GM12878 (cell line): Measurements from ENCODE around the gene ANKIB1. TPM values are rescaled to one million over a fixed set of nuclear protein-coding genes. Genes with fewer than 3 reads are reported as not detected.

Experiments used
- ATAC-seq: fragments of 200-7000 bp; cut with Tn5 transposase; 3 replicates; pipeline ENCODE4 v1.9.1; 2020; ENCODE audit warnings: mild to moderate bottlenecking, moderate library complexity
- Bru-seq: library from RNA; stranded (reverse); fragments of 400-500 nt; gene quantifications from one replicate; lab custom pipeline; 2021; lab: Mats Ljungman, UMichigan
- BruChase-seq, 2 experiments: library from RNA; stranded (reverse); fragments of 400-500 nt; gene quantifications; one replicate each; lab custom pipeline; 2021; lab: Mats Ljungman, UMichigan
- BruUV-seq: library from RNA; stranded (reverse); fragments of 400-500 nt; replicated peaks from 2 replicates; lab custom pipeline; 2021; lab: Mats Ljungman, UMichigan
- CTCF ChIA-PET: fragments of 300-600 bp; sonication (Branson Sonifier 250); formaldehyde crosslinking; extraction: SDS; loops from one replicate; lab custom pipeline; 2021; ENCODE audit warnings: inconsistent platforms; lab: Yijun Ruan, JAX
- POLR2A ChIA-PET: fragments of 350-600 bp; formaldehyde crosslinking; extraction: SDS; loops from one replicate; lab custom pipeline; 2021; ENCODE audit warnings: inconsistent platforms; lab: Charles Lee
- RAD21 ChIA-PET: fragments of 300-600 bp; sonication (Branson Sonifier 250); formaldehyde crosslinking; loops from one replicate; lab custom pipeline; 2023; ENCODE audit warnings: antibody characterized with exemption; ENCODE audit not compliant: unreplicated experiment; lab: Charles Lee
- SMC1A ChIA-PET: fragments of 300-600 bp; sonication (Branson Sonifier 250); formaldehyde crosslinking; loops from one replicate; lab custom pipeline; 2023; ENCODE audit not compliant: unreplicated experiment, uncharacterized antibody; lab: Charles Lee
- DNase-seq: peaks from one replicate; pipeline ENCODE4 v3.0.0-alpha.2; 2011; ENCODE audit warnings: low read depth, low spot score
- FAIRE-seq: peaks from 3 replicates; lab custom pipeline; 2011; peaks lifted over from hg19 to GRCh38; lab: Jason Lieb, UNC
- H2AFZ ChIP-seq: 2 replicates; pipeline ENCODE4 v1.6.0; 2011; ENCODE audit warnings: low read depth, low read length, control low read depth; ENCODE audit not compliant: control insufficient read depth
- H3K27ac ChIP-seq: 2 replicates; pipeline ENCODE4 v1.5.1; 2011; ENCODE audit warnings: control low read depth; ENCODE audit not compliant: control insufficient read depth, insufficient read depth
- H3K27me3 ChIP-seq, 2 experiments: replicated peaks in 1 of 2; 2 replicates each; pipeline versions ENCODE4 v1.6.0 to v1.6.1; 2011; ENCODE audit warnings: low read length in 1 of 2; ENCODE audit not compliant: control insufficient read depth in 2 of 2, insufficient read depth in 2 of 2
- H3K36me3 ChIP-seq, 2 experiments: 2 replicates each; pipeline ENCODE4 v1.5.1; 2011; ENCODE audit warnings: low read length in 1 of 2; ENCODE audit not compliant: control insufficient read depth in 2 of 2, insufficient read depth in 2 of 2
- H3K4me1 ChIP-seq: 2 replicates; pipeline ENCODE4 v1.6.1; 2011; ENCODE audit warnings: mild to moderate bottlenecking, low read length, moderate library complexity, mixed read lengths; ENCODE audit not compliant: control insufficient read depth, insufficient read depth
- H3K4me2 ChIP-seq: 2 replicates; pipeline ENCODE4 v1.6.0; 2011; ENCODE audit warnings: control low read depth; ENCODE audit not compliant: control insufficient read depth, insufficient read depth
- H3K4me3 ChIP-seq: fragments of 200-600 bp; sonication (generic); 2 replicates; pipeline ENCODE4 v1.5.1; 2016
- H3K79me2 ChIP-seq: 2 replicates; pipeline ENCODE4 v1.6.0; 2011; ENCODE audit warnings: low read length; ENCODE audit not compliant: control insufficient read depth, insufficient read depth
- H3K9ac ChIP-seq: 2 replicates; pipeline ENCODE4 v1.8.0; 2011; ENCODE audit warnings: low read length, control low read depth, mixed read lengths; ENCODE audit not compliant: control insufficient read depth, insufficient read depth
- H3K9me3 ChIP-seq: replicated peaks from 3 replicates; pipeline ENCODE4 v1.5.1; 2011; ENCODE audit warnings: mild to moderate bottlenecking, low read length; ENCODE audit not compliant: control insufficient read depth, insufficient read depth
- H4K20me1 ChIP-seq: 2 replicates; pipeline ENCODE4 v1.6.0; 2011; ENCODE audit not compliant: control insufficient read depth, insufficient read depth
- BMI1 ChIP-seq: fragments of 450-650 bp; IDR thresholded peaks from 2 replicates; pipeline ENCODE4 v1.6.1; 2016; ENCODE audit warnings: mild to moderate bottlenecking, moderate library complexity, borderline replicate concordance
- CEBPZ ChIP-seq: fragments of 150-350 bp; IDR thresholded peaks from 2 replicates; pipeline ENCODE4 v1.6.1; 2016; ENCODE audit warnings: low read depth, low read length
- EGR1 ChIP-seq, 2 experiments: IDR thresholded peaks; 1 replicate in 1 of 2; 2 replicates in 1 of 2; pipeline ENCODE4 v1.6.1; 2011 to 2012; ENCODE audit warnings: low read depth in 2 of 2, low read length in 2 of 2, borderline replicate concordance in 1 of 2, mild to moderate bottlenecking in 1 of 2, moderate library complexity in 1 of 2
- ESRRA ChIP-seq: IDR thresholded peaks from 2 replicates; pipeline ENCODE4 v1.6.1; 2012; ENCODE audit warnings: mild to moderate bottlenecking, low read length, improper control_type of control experiment
- IKZF2 ChIP-seq, 2 experiments: fragments of 450-650 bp; IDR thresholded peaks; 2 replicates each; pipeline ENCODE4 v1.6.1; 2017; ENCODE audit warnings: mild to moderate bottlenecking in 2 of 2, moderate library complexity in 2 of 2
- NR2F1 ChIP-seq: fragments of 450-650 bp; conservative IDR thresholded peaks from 2 replicates; pipeline ENCODE4 v1.6.1; 2017; ENCODE audit warnings: mild to moderate bottlenecking
- RCOR1 ChIP-seq: conservative IDR thresholded peaks from 2 replicates; pipeline ENCODE4 v1.6.1; 2012; ENCODE audit warnings: low read depth, low read length, improper control_type of control experiment
- SMAD1 ChIP-seq: fragments of 450-650 bp; IDR thresholded peaks from 2 replicates; pipeline ENCODE4 v1.6.1; 2018; ENCODE audit warnings: mild to moderate bottlenecking, low read depth; ENCODE audit not compliant: partially characterized antibody
- SMAD5 ChIP-seq: IDR thresholded peaks from 2 replicates; pipeline ENCODE4 v1.6.1; 2016; ENCODE audit warnings: antibody characterized with exemption, low read depth
- STAT1 ChIP-seq: fragments of 450-650 bp; conservative IDR thresholded peaks from 2 replicates; pipeline ENCODE4 v1.6.1; 2014; ENCODE audit warnings: antibody characterized with exemption, mild to moderate bottlenecking
- STAT3 ChIP-seq: IDR thresholded peaks from 2 replicates; pipeline ENCODE4 v1.6.1; 2011; ENCODE audit warnings: low read depth, low read length, improper control_type of control experiment
- ZNF207 ChIP-seq: fragments of 450-650 bp; IDR thresholded peaks from 2 replicates; pipeline ENCODE4 v1.6.1; 2014; ENCODE audit warnings: antibody characterized with exemption, mild to moderate bottlenecking, borderline replicate concordance
- WGBS: methylation state at CpG from one replicate; pipeline ENCODE4 v1.1.6; 2016; ENCODE audit warnings: low lambda C conversion rate; ENCODE audit not compliant: insufficient replicate concordance, insufficient coverage; ENCODE audit errors: missing lambda C conversion rate; 5-methylcytosine and 5-hydroxymethylcytosine counted together
- in situ Hi-C: fragments of 300-500 bp; cut with MboI; formaldehyde crosslinking; loops from 9 replicates; pipeline ENCODE4 v1.14.3; 2018; ENCODE audit warnings: mixed read lengths
- intact Hi-C: fragments of 100-400 bp; cut with micrococcal nuclease; formaldehyde crosslinking; loops from one replicate; pipeline ENCODE4 v1.14.2; 2022; ENCODE audit not compliant: unreplicated experiment
- long read RNA-seq, 2 experiments: library from polyadenylated mRNA; unstranded; transcript quantifications; one replicate each; pipeline ENCODE4 v2.0.0, GENCODE V29; 2019 to 2020
- polyA minus RNA-seq, 3 experiments: library from RNA; depleted of rRNA, polyadenylated mRNA; stranded (reverse); fragments of >200 nt; gene quantifications; 2 replicates each; pipeline ENCODE4 v1.2.3, GENCODE V29; 2011
- polyA plus RNA-seq, 11 experiments: library from polyadenylated mRNA; depleted of rRNA in 4 of 11; unstranded in 6 of 11; stranded (reverse) in 5 of 11; fragments of >200 nt; fragmentation: Nextera tagmentation in 4 of 11; fragmentation: Illumina TruSeq in 1 of 11; extraction: Ambion mirVana in 4 of 11; extraction: Trizol in 1 of 11; gene quantifications; 1 replicate in 1 of 11; 2 replicates in 10 of 11; pipeline versions ENCODE4 v1.2.1 to v1.2.3, GENCODE V29; 2011 to 2016; ENCODE audit warnings: inconsistent platforms in 2 of 11, missing spikeins in 2 of 11, low read depth in 1 of 11
- total RNA-seq, 4 experiments: library from RNA; depleted of rRNA in 3 of 4; stranded (reverse); fragments of >200 nt in 3 of 4; fragmentation: Illumina TruSeq in 1 of 4; extraction: Trizol in 1 of 4; gene quantifications; 2 replicates each; pipeline versions ENCODE4 v1.2.1 to v1.2.3, GENCODE V29; 2013 to 2021
- TF ChIP-seq, protein P1 (sequence below): fragments of 150-350 bp; IDR thresholded peaks from 2 replicates; pipeline ENCODE4 v1.6.1; 2014; ENCODE audit warnings: mild to moderate bottlenecking, low read depth, low read length

The ANKIB1 gene
- total RNA-seq (2013; cell fraction: nucleolus; rRNA removed), result 111 and 147 TPM in 2 replicates
- total RNA-seq (2014; rRNA removed) (25.4 and 26.1 TPM in 2 replicates), total RNA-seq (2014; rRNA removed; fragmentation: Illumina TruSeq; extraction: Trizol) (24.8 and 24.9 TPM in 2 replicates), total RNA-seq (2021) (33.8 and 36.0 TPM in 2 replicates), polyA plus RNA-seq (2011; rRNA removed) (54.0 and 79.3 TPM in 2 replicates), polyA plus RNA-seq (2014; fragmentation: Illumina TruSeq; extraction: Trizol) (24.3 and 39.5 TPM in 2 replicates), polyA plus RNA-seq (2014; fragmentation: Nextera tagmentation; extraction: Ambion mirVana) (10 to 100 TPM in 1 of 2 experiments, 1 to 10 TPM in 1; 9.7 to 14.6 TPM), polyA plus RNA-seq (2014; rRNA removed) (17.4 and 19.5 TPM in 2 replicates), polyA plus RNA-seq (2016; fragmentation: Nextera tagmentation; extraction: Ambion mirVana) (1 to 10 TPM; 9.0 to 9.6 TPM), polyA minus RNA-seq (2011; rRNA and poly(A)+ RNA removed) (63.9 and 68.5 TPM in 2 replicates), Bru-seq, nascent RNA (percentile 83 among the genes with signal in this experiment), BruChase-seq, experiment 1, labeled RNA remaining after a 6-hour chase (percentile 89 among the genes with signal in this experiment), BruChase-seq, experiment 2, labeled RNA remaining after a 2-hour chase (percentile 89 among the genes with signal in this experiment)
- 14.7 TPM for polyA plus RNA-seq (2011; ENCODE audit: low read depth)
- 27.9 and 28.9 TPM in 2 replicates for polyA plus RNA-seq (2011; cell fraction: cytosol; rRNA removed)
- 72.1 and 86.7 TPM in 2 replicates for polyA plus RNA-seq (2011; cell fraction: nucleus; rRNA removed)
- 18.8 and 24.1 TPM in 2 replicates for polyA plus RNA-seq (2012)
- 23.7 and 28.9 TPM in 2 replicates for polyA minus RNA-seq (2011; cell fraction: cytosol; rRNA and poly(A)+ RNA removed)
- 37.1 and 49.5 TPM in 2 replicates for polyA minus RNA-seq (2011; cell fraction: nucleus; rRNA and poly(A)+ RNA removed)
- long read RNA-seq, experiment 1, partial matches to known transcripts, result 1 of 2 reads
- long read RNA-seq, experiment 1, other reads (novel, unspliced or antisense), result 1 of 2 reads
- long read RNA-seq, experiment 2, partial matches to known transcripts, result 29 of 60 reads
- long read RNA-seq, experiment 2, other reads (novel, unspliced or antisense), result 31 of 60 reads

- H3K79me2 ChIP-seq, result peaks cover 69% of the 10 kb centered on the region
- ChIA-PET POLR2A (interaction anchor here (0.6 to 2.5 kb wide), 10 partner anchors 9 to 591 kb away, joined by 3 to 10 read pairs (median 4); partner anchors contain the start of genes CYP51A1, GATAD1, PEX1 and RBM48), RAD21 (interaction anchor here (0.9 to 3.9 kb wide), 8 partner anchors 16 to 305 kb away, joined by 4 to 21 read pairs (median 6); partner anchors contain the start of genes AKAP9, CYP51A1, GATAD1 and PEX1), CTCF (interaction anchor here (0.6 to 3.4 kb wide), 8 partner anchors 10 to 202 kb away, joined by 3 to 17 read pairs (median 3); partner anchors contain the start of gene GATAD1), SMC1A (interaction anchor here (0.6 to 2.9 kb wide), 11 partner anchors 14 to 865 kb away, joined by 3 to 10 read pairs (median 3); partner anchors contain the start of gene GATAD1)
- DNase-seq (peak; percentile 51), FAIRE-seq (peak; percentile 80), ATAC-seq (peak; percentile 84)
- peaks cover 0 to 6% of the 10 kb centered on the region in 2 experiments; a peak in 1 of 4 replicates for H3K36me3 ChIP-seq
- peak within 1 kb of the TSS; percentile 83 for H3K9ac ChIP-seq
- H2AFZ ChIP-seq, result peak within 1 kb of the TSS; percentile 95
- peak within 1 kb of the TSS; percentile 92 for H3K4me2 ChIP-seq
- H4K20me1 ChIP-seq, result no peaks in the 10 kb centered on the region
- no peaks in the 10 kb centered on the region for H3K4me1 ChIP-seq
- BruUV-seq, result TSS peak; percentile 77
- peak within 1 kb of the TSS; percentile 90 for H3K27ac ChIP-seq
- H3K4me3 ChIP-seq, result peak within 1 kb of the TSS; percentile 93
- WGBS, result 1% methylated on average over 47 of the region's 71 CpGs
- H3K9me3 ChIP-seq, result no peaks in the 10 kb centered on the region
- in situ Hi-C loops (no loop called here), intact Hi-C loops (loop anchor here (5.0 kb wide), 3 partner anchors 42 to 202 kb away; partner anchors contain the start of genes CYP51A1 and GATAD1)
- no peaks in the 10 kb centered on the region for H3K27me3 ChIP-seq
- TF ChIP-seq RCOR1 (no peak), SMAD5 (peak; percentile 89), SMAD1 (peak; percentile 73), BMI1 (no peak), EGR1 (IDR thresholded peaks at IDR 0.05; ENCODE audit: borderline replicate concordance in 1 of 2, low read depth in 2 of 2, low read length in 2 of 2) (peak in 1 of 2 experiments; percentile 70; a peak in 2 of 3 replicates), STAT3 (no peak), IKZF2 (IDR thresholded peaks at IDR 0.05) (peak in 1 of 2 experiments; percentile 43; a peak in 1 of 4 replicates), ESRRA (no peak), CEBPZ (no peak), ZNF207 (no peak), STAT1 (no peak), NR2F1 (peak; percentile 74)
- TF ChIP-seq, protein P1, sequence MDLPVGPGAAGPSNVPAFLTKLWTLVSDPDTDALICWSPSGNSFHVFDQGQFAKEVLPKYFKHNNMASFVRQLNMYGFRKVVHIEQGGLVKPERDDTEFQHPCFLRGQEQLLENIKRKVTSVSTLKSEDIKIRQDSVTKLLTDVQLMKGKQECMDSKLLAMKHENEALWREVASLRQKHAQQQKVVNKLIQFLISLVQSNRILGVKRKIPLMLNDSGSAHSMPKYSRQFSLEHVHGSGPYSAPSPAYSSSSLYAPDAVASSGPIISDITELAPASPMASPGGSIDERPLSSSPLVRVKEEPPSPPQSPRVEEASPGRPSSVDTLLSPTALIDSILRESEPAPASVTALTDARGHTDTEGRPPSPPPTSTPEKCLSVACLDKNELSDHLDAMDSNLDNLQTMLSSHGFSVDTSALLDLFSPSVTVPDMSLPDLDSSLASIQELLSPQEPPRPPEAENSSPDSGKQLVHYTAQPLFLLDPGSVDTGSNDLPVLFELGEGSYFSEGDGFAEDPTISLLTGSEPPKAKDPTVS, result no peak
These were observed at the start of gene ANKIB1, which contains the start of gene KRIT1 for GRCh38 chr7:92245487-92246359. ANKIB1 (plus strand) TSS chr7:92245974; CDS start chr7:92294979, 49,005 bp downstream. KRIT1 (minus strand) TSS chr7:92245914; CDS start chr7:92242135, 3,779 bp downstream.
